ACC112 (cell line): ENCODE results near the gene APOA1.
A peak's percentile ranks its signal among the peaks of the same experiment; 100 is the strongest.
"Not testable (repeated sequence)": the region's sequence is repeated elsewhere in the genome, so short reads cannot be mapped to it uniquely, and the experiment has no call there.

Experiments
- H2AFZ ChIP-seq: fragments of 200-600 bp; sonication (generic); one replicate; pipeline ENCODE4 v1.6.0; 2017; ENCODE audit warnings: antibody characterized with exemption, low read length; ENCODE audit not compliant: unreplicated experiment
- H3K27ac ChIP-seq: fragments of 200-600 bp; sonication (generic); 2 replicates; pipeline ENCODE4 v1.5.1; 2014; ENCODE audit warnings: low read depth, mild to moderate bottlenecking, antibody characterized with exemption, low read length, moderate library complexity
- H3K27me3 ChIP-seq: fragments of 200-600 bp; sonication (generic); 2 replicates; pipeline ENCODE4 v1.6.1; 2014; ENCODE audit warnings: mild to moderate bottlenecking, antibody characterized with exemption, low read length, moderate library complexity, mixed read lengths; ENCODE audit not compliant: insufficient read depth
- H3K36me3 ChIP-seq: fragments of 200-600 bp; sonication (generic); 2 replicates; pipeline ENCODE4 v1.6.1; 2016; ENCODE audit warnings: mild to moderate bottlenecking, antibody characterized with exemption, low read length, moderate library complexity, mixed read lengths; ENCODE audit not compliant: insufficient read depth
- H3K4me1 ChIP-seq: fragments of 200-600 bp; sonication (generic); one replicate; pipeline ENCODE4 v1.6.1; 2016; ENCODE audit warnings: low read length, mixed read lengths; ENCODE audit not compliant: insufficient read depth, unreplicated experiment, control insufficient read depth
- H3K4me3 ChIP-seq: fragments of 200-600 bp; sonication (generic); 2 replicates; pipeline ENCODE4 v1.5.1; 2014; ENCODE audit warnings: mild to moderate bottlenecking, low read depth, low read length
- H3K79me2 ChIP-seq: fragments of 200-600 bp; sonication (generic); one replicate; pipeline ENCODE4 v1.6.0; 2016; ENCODE audit warnings: low read length; ENCODE audit not compliant: control insufficient read depth, unreplicated experiment, insufficient read depth

The APOA1 gene

GRCh38 chr11:116834535-116835041, 2.8 kb downstream of the APOA1 start:
- Histone ChIP-seq H3K27ac (peak overlapping the region; percentile 86; the same call in 1 of the 2 replicates), H3K4me1 (peaks cover 22% of the 10 kb centered on the region)
- not testable (repeated sequence) for H3K79me2 ChIP-seq, H3K4me3 ChIP-seq, H2AFZ ChIP-seq, H3K36me3 ChIP-seq, H3K27me3 ChIP-seq

- H3K4me1 ChIP-seq = peaks cover 26% of the 10 kb centered on the region
- no peaks in the 10 kb centered on the region for H3K36me3 ChIP-seq
- H3K27ac ChIP-seq = no peak overlapping the region
- no peaks in the 10 kb centered on the region for H3K27me3 ChIP-seq
- H3K4me3 ChIP-seq = no peak overlapping the region
- no peaks in the 10 kb centered on the region for H3K79me2 ChIP-seq
- no peak overlapping the region for H2AFZ ChIP-seq
Measured at GRCh38 chr11:116833816-116834534, 3.4 kb downstream of the APOA1 start.

GRCh38 chr11:116833491-116833815, 4.0 kb downstream of the APOA1 start:
- Histone ChIP-seq H3K27ac (no peak overlapping the region), H3K4me3 (no peak overlapping the region), H3K4me1 (peaks cover 30% of the 10 kb centered on the region), H3K27me3 (no peaks in the 10 kb centered on the region), H2AFZ (no peak overlapping the region), H3K79me2 (no peaks in the 10 kb centered on the region), H3K36me3 (no peaks in the 10 kb centered on the region)

- no peak overlapping the region for H3K27ac ChIP-seq
- peaks cover 30% of the 10 kb centered on the region for H3K4me1 ChIP-seq
- H3K4me3 ChIP-seq = no peak overlapping the region
- H3K27me3 ChIP-seq = no peaks in the 10 kb centered on the region
- H3K79me2 ChIP-seq = no peaks in the 10 kb centered on the region
- no peaks in the 10 kb centered on the region for H3K36me3 ChIP-seq
- no peak overlapping the region for H2AFZ ChIP-seq
Measured at GRCh38 chr11:116832350-116833290, 4.8 kb downstream of the APOA1 start.

GRCh38 chr11:116831790-116832349, 5.6 kb downstream of the APOA1 start:
- Histone ChIP-seq H2AFZ (no peak overlapping the region), H3K4me3 (no peak overlapping the region), H3K36me3 (no peaks in the 10 kb centered on the region), H3K79me2 (no peaks in the 10 kb centered on the region), H3K4me1 (peaks cover 30% of the 10 kb centered on the region), H3K27me3 (no peaks in the 10 kb centered on the region), H3K27ac (no peak overlapping the region)

GRCh38 chr11:116830184-116830912, 7.1 kb downstream of the APOA1 start:
- no peaks in the 10 kb centered on the region for H3K36me3 ChIP-seq
- no peak overlapping the region for H2AFZ ChIP-seq
- H3K79me2 ChIP-seq = no peaks in the 10 kb centered on the region
- no peak overlapping the region for H3K27ac ChIP-seq
- H3K27me3 ChIP-seq = no peaks in the 10 kb centered on the region
- peaks cover 22% of the 10 kb centered on the region for H3K4me1 ChIP-seq
- no peak overlapping the region for H3K4me3 ChIP-seq

- Histone ChIP-seq H3K27me3 (no peaks in the 10 kb centered on the region), H3K4me3 (no peak within 1 kb of the TSS), H3K36me3 (no peaks in the 10 kb centered on the region), H3K27ac (no peak within 1 kb of the TSS), H2AFZ (peak within 1 kb of the TSS; percentile 1), H3K79me2 (no peaks in the 10 kb centered on the region), H3K4me1 (peaks cover 15% of the 10 kb centered on the region)
Measured at GRCh38 chr11:116829525-116830183, 7.8 kb downstream of the APOA1 start, which contains the start of gene APOC3. Gene APOC3, plus strand, starts transcription at chr11:116829907. Its CDS starts 676 bp downstream, at chr11:116830583.

- Histone ChIP-seq H3K27ac (no peak overlapping the region), H3K4me3 (no peak overlapping the region), H3K4me1 (peaks cover 15% of the 10 kb centered on the region), H3K36me3 (no peaks in the 10 kb centered on the region), H2AFZ (peak overlapping the region; percentile 1), H3K27me3 (no peaks in the 10 kb centered on the region), H3K79me2 (no peaks in the 10 kb centered on the region)
Measured at GRCh38 chr11:116828632-116829524, 8.5 kb downstream of the APOA1 start.

- Histone ChIP-seq H3K79me2 (no peaks in the 10 kb centered on the region), H3K27me3 (no peaks in the 10 kb centered on the region), H2AFZ (no peak overlapping the region), H3K4me3 (no peak overlapping the region), H3K4me1 (peaks cover 15% of the 10 kb centered on the region), H3K36me3 (no peaks in the 10 kb centered on the region), H3K27ac (no peak overlapping the region)
Measured at GRCh38 chr11:116827461-116827860, 10.0 kb downstream of the APOA1 start.
